ENCODE data around the gene IGFBP2. TPM values are rescaled to one million over a fixed set of nuclear protein-coding genes. Genes with fewer than 3 reads are reported as not detected.

Gene IGFBP2
- total RNA-seq, 1 donor: 1.1 TPM

GRCh38 chr2:216665717-216666116 lies 32.5 kb downstream of the IGFBP2 start:
- no peak overlapping the region for H3K4me3 ChIP-seq (ENCODE audit: low read depth, low read length)
- peak; percentile 25 for DNase-seq (ENCODE audit: low read depth)
- TF ChIP-seq, protein P1, sequence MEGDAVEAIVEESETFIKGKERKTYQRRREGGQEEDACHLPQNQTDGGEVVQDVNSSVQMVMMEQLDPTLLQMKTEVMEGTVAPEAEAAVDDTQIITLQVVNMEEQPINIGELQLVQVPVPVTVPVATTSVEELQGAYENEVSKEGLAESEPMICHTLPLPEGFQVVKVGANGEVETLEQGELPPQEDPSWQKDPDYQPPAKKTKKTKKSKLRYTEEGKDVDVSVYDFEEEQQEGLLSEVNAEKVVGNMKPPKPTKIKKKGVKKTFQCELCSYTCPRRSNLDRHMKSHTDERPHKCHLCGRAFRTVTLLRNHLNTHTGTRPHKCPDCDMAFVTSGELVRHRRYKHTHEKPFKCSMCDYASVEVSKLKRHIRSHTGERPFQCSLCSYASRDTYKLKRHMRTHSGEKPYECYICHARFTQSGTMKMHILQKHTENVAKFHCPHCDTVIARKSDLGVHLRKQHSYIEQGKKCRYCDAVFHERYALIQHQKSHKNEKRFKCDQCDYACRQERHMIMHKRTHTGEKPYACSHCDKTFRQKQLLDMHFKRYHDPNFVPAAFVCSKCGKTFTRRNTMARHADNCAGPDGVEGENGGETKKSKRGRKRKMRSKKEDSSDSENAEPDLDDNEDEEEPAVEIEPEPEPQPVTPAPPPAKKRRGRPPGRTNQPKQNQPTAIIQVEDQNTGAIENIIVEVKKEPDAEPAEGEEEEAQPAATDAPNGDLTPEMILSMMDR (IDR thresholded peaks at IDR 0.05; ENCODE audit: insufficient read depth, low read length): no peak

DNA sequence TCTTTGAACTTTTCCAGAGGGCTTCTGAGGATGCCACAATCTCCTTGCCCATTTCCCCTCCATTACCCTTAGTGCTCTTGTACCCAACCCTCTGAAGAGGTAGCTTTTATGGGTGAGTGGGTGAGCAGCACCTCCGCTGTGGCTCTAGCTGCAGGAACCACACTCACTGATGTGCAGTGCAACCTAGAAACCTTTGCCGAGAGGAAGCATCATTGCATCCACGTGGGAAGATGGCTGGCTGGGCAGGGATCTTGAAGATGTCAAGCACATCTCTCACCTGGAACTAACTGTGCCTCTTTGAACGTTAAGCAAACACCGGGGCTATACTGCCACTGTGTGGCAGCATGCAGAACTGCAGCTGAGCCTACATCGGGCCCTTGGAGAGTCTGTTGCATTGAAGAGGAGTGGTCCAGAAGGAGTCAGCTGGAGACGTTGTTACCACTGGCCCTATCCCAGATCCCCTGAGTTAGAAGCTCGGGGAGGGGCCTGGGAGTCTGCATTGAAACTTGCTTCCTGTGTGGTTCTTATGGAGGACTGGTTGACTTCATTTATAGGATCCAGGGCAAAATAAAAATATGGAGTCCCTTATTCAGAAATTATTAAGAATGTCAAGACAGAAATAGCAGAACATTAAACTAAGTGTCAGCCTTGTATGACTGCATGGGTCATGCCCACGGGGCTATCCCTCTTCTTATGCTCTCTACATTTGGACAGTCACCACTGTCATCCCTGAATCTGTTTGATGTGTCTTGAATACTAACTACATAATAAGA lies 33.4 kb downstream of the IGFBP2 start:
- no peak overlapping the region for H3K4me3 ChIP-seq (ENCODE audit: low read depth, low read length)
- peak; percentile 73 for DNase-seq (ENCODE audit: low read depth)
- TF ChIP-seq, protein P1 (IDR thresholded peaks at IDR 0.05; ENCODE audit: insufficient read depth, low read length): peak; percentile 99

GRCh38 chr2:216670266-216671080 lies 37.3 kb downstream of the IGFBP2 start:
- H3K4me3 ChIP-seq (ENCODE audit: low read depth, low read length): no peak overlapping the region
- DNase-seq (ENCODE audit: low read depth): no peak
- TF ChIP-seq, protein P1 (IDR thresholded peaks at IDR 0.05; ENCODE audit: insufficient read depth, low read length): no peak

GRCh38 chr2:216671081-216671411 lies 37.8 kb downstream of the IGFBP2 start:
- no peak overlapping the region for H3K4me3 ChIP-seq (ENCODE audit: low read depth, low read length)
- DNase-seq (ENCODE audit: low read depth): no peak
- TF ChIP-seq, protein P1 (IDR thresholded peaks at IDR 0.05; ENCODE audit: insufficient read depth, low read length): no peak

GRCh38 chr2:216671791-216672343 lies 38.6 kb downstream of the IGFBP2 start:
- no peak for DNase-seq (ENCODE audit: low read depth)
- TF ChIP-seq, protein P1 (IDR thresholded peaks at IDR 0.05; ENCODE audit: insufficient read depth, low read length): no peak
- H3K4me3 ChIP-seq (ENCODE audit: low read depth, low read length): no peak overlapping the region

DNA sequence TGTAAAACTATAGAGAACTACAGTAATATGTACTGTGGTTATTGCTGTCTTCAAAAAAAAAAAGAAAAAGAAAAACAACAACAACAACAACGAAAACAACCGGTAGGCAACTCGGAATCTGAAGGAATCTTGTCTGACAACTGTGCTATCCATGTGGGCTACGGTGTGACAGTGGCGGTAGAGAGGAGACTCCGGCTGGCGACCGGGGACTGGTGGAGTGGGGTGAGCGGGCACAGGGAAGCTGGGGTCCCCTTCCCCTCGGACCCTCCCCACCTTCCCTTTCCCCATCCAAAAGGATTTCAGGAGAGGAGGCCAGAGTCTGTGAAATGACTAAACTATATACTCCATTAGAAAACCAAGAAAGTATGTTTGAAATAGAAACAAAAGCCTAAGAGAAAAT lies 39.2 kb downstream of the IGFBP2 start:
- H3K4me3 ChIP-seq (ENCODE audit: low read depth, low read length): no peak overlapping the region
- TF ChIP-seq, protein P1 (IDR thresholded peaks at IDR 0.05; ENCODE audit: insufficient read depth, low read length): no peak
- DNase-seq (ENCODE audit: low read depth): no peak
